ENCODE results near the gene BLM.
A peak's percentile ranks its signal among the peaks of the same experiment; 100 is the strongest.
"Not testable (repeated sequence)": the region's sequence is repeated elsewhere in the genome, so short reads cannot be mapped to it uniquely, and the experiment has no call there.

The BLM gene

GRCh38 chr15:90716317-90716975 is 700 bp upstream of the BLM start:
- DNase-seq (ENCODE audit: low read depth, low spot score), result no peak
- ChIA-PET CTCF (interaction anchor here (1.7 to 1.8 kb wide), 2 partner anchors 68 to 169 kb away, joined by 5 to 10 read pairs; no protein-coding TSS in a partner anchor), POLR2A (no interaction called here)

GRCh38 chr15:90718232-90718631 is 1.1 kb downstream of the BLM start:
- ChIA-PET POLR2A (no interaction called here), CTCF (interaction anchor here (0.7 to 1.8 kb wide), 5 partner anchors 9 to 398 kb away, joined by 3 to 10 read pairs (median 4); no protein-coding TSS in a partner anchor)
- no peak for DNase-seq (ENCODE audit: low read depth, low spot score)
- no peak for TF ChIP-seq CTCF (IDR thresholded peaks at IDR 0.05; ENCODE audit: insufficient read depth, low read length, missing control alignments)
- H3K4me3 ChIP-seq (ENCODE audit: low read depth, low read length), result peak overlapping the region; percentile 89; the same call in 1 of the 2 replicates

More at GRCh38 chr15:90716317-90716975, 700 bp upstream of the BLM start:
- no peak for TF ChIP-seq CTCF (IDR thresholded peaks at IDR 0.05; ENCODE audit: insufficient read depth, low read length, missing control alignments)
- peak overlapping the region; percentile 89 for H3K4me3 ChIP-seq (ENCODE audit: low read depth, low read length)

GRCh38 chr15:90720131-90720530 is 3.0 kb downstream of the BLM start:
- H3K4me3 ChIP-seq (ENCODE audit: low read depth, low read length), result no peak overlapping the region
- ChIA-PET CTCF (interaction anchor here (1.0 to 1.2 kb wide), 2 partner anchors 38 to 165 kb away, joined by 3 to 4 read pairs; no protein-coding TSS in a partner anchor), POLR2A (no interaction called here)
- no peak for TF ChIP-seq CTCF (IDR thresholded peaks at IDR 0.05; ENCODE audit: insufficient read depth, low read length, missing control alignments)
- DNase-seq (ENCODE audit: low read depth, low spot score), result no peak

- CTCF ChIA-PET, result no interaction called here
- no peak for TF ChIP-seq CTCF (IDR thresholded peaks at IDR 0.05; ENCODE audit: insufficient read depth, low read length, missing control alignments)
- POLR2A ChIA-PET, result no interaction called here
- no peak for DNase-seq (ENCODE audit: low read depth, low spot score)
- no peak overlapping the region for H3K4me3 ChIP-seq (ENCODE audit: low read depth, low read length)
Observed at GRCh38 chr15:90729261-90729660, 12.1 kb downstream of the BLM start.

GRCh38 chr15:90730290-90730689 is 13.1 kb downstream of the BLM start:
- POLR2A ChIA-PET, result no interaction called here
- CTCF ChIA-PET, result no interaction called here
- DNase-seq (ENCODE audit: low read depth, low spot score), result no peak
- no peak overlapping the region for H3K4me3 ChIP-seq (ENCODE audit: low read depth, low read length)
- no peak for TF ChIP-seq CTCF (IDR thresholded peaks at IDR 0.05; ENCODE audit: insufficient read depth, low read length, missing control alignments)

GRCh38 chr15:90735923-90736322 is 18.8 kb downstream of the BLM start:
- ChIA-PET CTCF (no interaction called here), POLR2A (no interaction called here)
- no peak for TF ChIP-seq CTCF (IDR thresholded peaks at IDR 0.05; ENCODE audit: insufficient read depth, low read length, missing control alignments)
- DNase-seq (ENCODE audit: low read depth, low spot score), result no peak
- no peak overlapping the region for H3K4me3 ChIP-seq (ENCODE audit: low read depth, low read length)

GRCh38 chr15:90740545-90740944 is 23.4 kb downstream of the BLM start:
- CTCF ChIA-PET, result interaction anchor here (1.1 kb wide), 1 partner anchor 146 kb away, joined by 3 read pairs; no protein-coding TSS in a partner anchor
- H3K4me3 ChIP-seq (ENCODE audit: low read depth, low read length); DNase-seq (ENCODE audit: low read depth, low spot score); POLR2A ChIA-PET: not testable (repeated sequence)
